Body of pancreas (tissue), 4 donors: ENCODE measurements around the gene TBC1D4.

Source experiments
- CTCF ChIP-seq, 7 experiments: fragments of 450-650 bp in 4 of 7; fragments of 200-600 bp in 3 of 7; sonication (generic) in 3 of 7; IDR thresholded peaks; one replicate each; pipeline ENCODE4 v1.5.1; 2016 to 2019; ENCODE audit warnings: antibody characterized with exemption in 7 of 7
- POLR2A ChIP-seq, 3 donors: fragments of 450-650 bp; IDR thresholded peaks; one replicate each; pipeline ENCODE4 v1.6.1; 2016; ENCODE audit warnings: antibody characterized with exemption in 3 of 3, mild to moderate bottlenecking in 2 of 3

GRCh38 chr13:75399879-75400217 lies 82.1 kb downstream of the TBC1D4 start:
- no peak for TF ChIP-seq CTCF (IDR thresholded peaks at IDR 0.05)
- no peak for TF ChIP-seq POLR2A (IDR thresholded peaks at IDR 0.05)
